Measurements from ENCODE around the gene SLC6A8.
A peak's percentile ranks its signal among the peaks of the same experiment; 100 is the strongest.
"Not testable (repeated sequence)": the region's sequence is repeated elsewhere in the genome, so short reads cannot be mapped to it uniquely, and the experiment has no call there.

SLC6A8 gene

DNA sequence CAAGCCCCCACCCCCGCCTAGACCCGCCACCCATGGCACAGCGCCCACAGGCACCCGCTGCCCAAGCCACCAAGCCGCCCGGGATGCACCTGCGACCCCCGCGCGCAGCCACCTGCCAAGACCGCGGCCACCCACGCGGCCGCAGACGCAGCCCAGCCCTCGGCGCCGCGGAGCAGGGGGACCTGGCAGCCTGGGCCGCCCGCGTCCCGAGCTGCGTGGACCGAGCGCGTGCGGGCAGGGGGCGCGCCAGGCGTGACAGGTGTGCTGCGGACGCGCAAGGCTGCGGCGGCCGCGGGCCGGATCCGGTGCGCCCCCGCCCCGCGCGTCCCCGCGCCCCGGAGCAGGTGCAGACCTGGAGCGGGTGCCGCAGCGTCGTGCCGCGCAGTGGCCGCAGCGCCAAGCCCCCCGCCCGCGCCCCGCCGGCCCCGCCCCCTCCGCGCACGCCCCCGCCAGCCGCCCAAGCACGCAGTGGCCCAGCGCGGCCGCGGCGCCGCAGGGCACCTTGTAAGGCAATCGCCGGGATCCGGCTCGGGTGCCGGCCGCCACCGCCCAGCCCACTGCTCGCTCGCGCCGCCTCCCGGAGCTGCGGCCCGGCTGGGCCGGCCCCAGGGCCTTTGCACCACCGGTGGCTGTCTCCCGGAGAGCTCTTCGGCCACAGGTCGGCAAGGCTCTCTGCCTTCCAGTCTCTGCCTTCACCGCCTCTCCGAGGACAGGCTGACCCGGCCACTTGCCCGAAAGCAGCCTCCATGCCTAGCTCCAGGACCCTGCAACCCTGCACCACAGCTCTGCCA is 14.1 kb upstream of the SLC6A8 start, which contains the start of gene PNCK:
PNCK (minus strand) TSS at position 386 of the 791 bp plus-strand sequence. CDS start 737 bp downstream, outside the sequence.
- WGBS (ENCODE audit: insufficient coverage, insufficient read length), result no CpG with 5 or more reads among the region's 98 CpGs
- Histone ChIP-seq H3K27me3 (ENCODE audit: control insufficient read depth, insufficient read depth, low read length) (no peaks in the 10 kb centered on the region), H3K27ac (ENCODE audit: low read length) (no peak within 1 kb of the TSS), H3K9me3 (ENCODE audit: control insufficient read depth, insufficient read depth, low read length) (no peaks in the 10 kb centered on the region), H3K4me1 (ENCODE audit: control insufficient read depth, insufficient read depth, low read length) (peaks cover 2% of the 10 kb centered on the region), H3K36me3 (ENCODE audit: control insufficient read depth, insufficient read depth, low read length) (no peaks in the 10 kb centered on the region), H3K4me3 (ENCODE audit: low read length) (peak within 1 kb of the TSS; percentile 31; the same call in 1 of the 2 replicates)
- no peak for DNase-seq (ENCODE audit: low read depth, low spot score)

DNA sequence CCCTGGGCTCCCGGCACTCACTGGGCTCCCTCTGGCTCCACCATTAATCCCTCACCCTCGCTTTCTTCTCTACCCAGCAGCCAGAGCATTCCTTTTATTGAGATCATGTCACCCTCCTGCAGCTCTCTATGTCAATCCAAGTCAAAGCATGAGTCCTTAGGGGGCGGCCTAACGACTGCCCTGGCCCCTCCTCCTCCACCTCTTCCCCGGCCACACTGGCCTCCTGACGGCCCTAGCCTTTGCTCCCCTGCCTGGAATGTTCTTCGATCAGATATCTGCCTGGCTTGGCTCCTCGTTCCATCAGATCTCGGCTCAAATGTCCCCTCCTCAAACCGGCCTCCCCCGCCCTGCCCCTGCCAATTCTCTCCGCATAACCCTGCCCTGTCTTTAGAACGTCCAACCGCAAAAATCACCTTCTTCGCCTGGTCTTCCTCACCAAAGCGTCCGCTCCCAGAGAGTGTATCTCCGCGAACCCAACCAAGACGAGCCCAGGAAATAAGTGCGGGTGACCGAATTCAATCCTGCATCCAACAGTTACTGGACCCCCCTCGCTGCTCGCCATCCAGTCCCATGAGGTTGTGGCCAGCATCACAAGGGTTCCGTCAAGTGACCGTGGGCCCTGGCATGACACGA is 13.4 kb upstream of the SLC6A8 start:
- H3K27me3 ChIP-seq (ENCODE audit: control insufficient read depth, insufficient read depth, low read length), result no peaks in the 10 kb centered on the region
- no peak overlapping the region for H3K4me3 ChIP-seq (ENCODE audit: low read length)
- DNase-seq (ENCODE audit: low read depth, low spot score), result no peak
- no CpG with 5 or more reads among the region's 27 CpGs for WGBS (ENCODE audit: insufficient coverage, insufficient read length)
- peaks cover 2% of the 10 kb centered on the region for H3K4me1 ChIP-seq (ENCODE audit: control insufficient read depth, insufficient read depth, low read length)
- H3K9me3 ChIP-seq (ENCODE audit: control insufficient read depth, insufficient read depth, low read length), result no peaks in the 10 kb centered on the region
- H3K27ac ChIP-seq (ENCODE audit: low read length), result no peak overlapping the region
- no peaks in the 10 kb centered on the region for H3K36me3 ChIP-seq (ENCODE audit: control insufficient read depth, insufficient read depth, low read length)

DNA sequence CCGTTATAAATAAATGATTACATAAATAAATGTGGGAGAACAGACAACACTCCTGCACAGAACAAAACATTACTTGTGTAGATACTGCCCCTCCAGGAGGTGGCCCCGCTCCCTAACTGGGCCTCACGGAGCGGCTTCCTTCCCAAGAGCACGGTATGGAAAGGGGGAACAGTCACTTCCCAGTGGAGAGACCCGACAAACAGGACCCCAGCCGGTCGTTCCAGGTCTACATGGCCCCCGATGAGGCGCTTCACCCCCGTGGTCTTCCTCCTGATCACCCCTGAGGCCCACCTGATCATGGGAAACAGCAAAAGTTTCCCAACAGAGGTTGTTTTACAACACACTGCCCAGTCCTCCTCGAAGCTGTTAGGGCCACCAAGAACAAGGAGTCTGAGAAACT is 6.6 kb upstream of the SLC6A8 start:
- DNase-seq (ENCODE audit: low read depth, low spot score), result no peak
- H3K4me1 ChIP-seq (ENCODE audit: control insufficient read depth, insufficient read depth, low read length), result peaks cover 5% of the 10 kb centered on the region
- H3K27me3 ChIP-seq (ENCODE audit: control insufficient read depth, insufficient read depth, low read length), result no peaks in the 10 kb centered on the region
- no CpG with 5 or more reads among the region's 12 CpGs for WGBS (ENCODE audit: insufficient coverage, insufficient read length)
- no peak overlapping the region for H3K4me3 ChIP-seq (ENCODE audit: low read length)
- H3K27ac ChIP-seq (ENCODE audit: low read length), result no peak overlapping the region
- no peaks in the 10 kb centered on the region for H3K36me3 ChIP-seq (ENCODE audit: control insufficient read depth, insufficient read depth, low read length)
- no peaks in the 10 kb centered on the region for H3K9me3 ChIP-seq (ENCODE audit: control insufficient read depth, insufficient read depth, low read length)

DNA sequence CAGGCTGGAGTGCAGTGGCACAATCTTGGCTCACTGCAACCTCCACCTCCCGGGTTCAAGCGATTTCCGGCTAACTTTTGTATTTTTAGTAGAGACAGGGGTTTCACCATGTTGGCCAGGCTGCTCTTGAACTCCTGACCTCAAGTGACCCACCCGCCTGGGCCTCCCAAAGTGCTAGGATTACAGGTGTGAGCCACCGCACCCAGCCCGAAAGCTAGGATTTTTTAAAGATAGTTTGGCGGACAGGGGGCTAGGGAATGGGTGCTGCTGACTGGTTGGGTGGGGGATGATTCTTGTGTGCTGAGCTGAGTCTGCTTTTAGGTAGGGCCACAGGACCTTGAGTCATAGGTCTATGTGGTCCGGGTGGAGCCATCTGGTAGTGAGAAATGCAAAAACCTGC is 4.2 kb upstream of the SLC6A8 start:
- not testable (repeated sequence) for DNase-seq (ENCODE audit: low read depth, low spot score); H3K9me3 ChIP-seq (ENCODE audit: control insufficient read depth, insufficient read depth, low read length); H3K27ac ChIP-seq (ENCODE audit: low read length); H3K4me1 ChIP-seq (ENCODE audit: control insufficient read depth, insufficient read depth, low read length); H3K27me3 ChIP-seq (ENCODE audit: control insufficient read depth, insufficient read depth, low read length); H3K36me3 ChIP-seq (ENCODE audit: control insufficient read depth, insufficient read depth, low read length); H3K4me3 ChIP-seq (ENCODE audit: low read length)
- WGBS (ENCODE audit: insufficient coverage, insufficient read length), result no CpG with 5 or more reads among the region's 8 CpGs

DNA sequence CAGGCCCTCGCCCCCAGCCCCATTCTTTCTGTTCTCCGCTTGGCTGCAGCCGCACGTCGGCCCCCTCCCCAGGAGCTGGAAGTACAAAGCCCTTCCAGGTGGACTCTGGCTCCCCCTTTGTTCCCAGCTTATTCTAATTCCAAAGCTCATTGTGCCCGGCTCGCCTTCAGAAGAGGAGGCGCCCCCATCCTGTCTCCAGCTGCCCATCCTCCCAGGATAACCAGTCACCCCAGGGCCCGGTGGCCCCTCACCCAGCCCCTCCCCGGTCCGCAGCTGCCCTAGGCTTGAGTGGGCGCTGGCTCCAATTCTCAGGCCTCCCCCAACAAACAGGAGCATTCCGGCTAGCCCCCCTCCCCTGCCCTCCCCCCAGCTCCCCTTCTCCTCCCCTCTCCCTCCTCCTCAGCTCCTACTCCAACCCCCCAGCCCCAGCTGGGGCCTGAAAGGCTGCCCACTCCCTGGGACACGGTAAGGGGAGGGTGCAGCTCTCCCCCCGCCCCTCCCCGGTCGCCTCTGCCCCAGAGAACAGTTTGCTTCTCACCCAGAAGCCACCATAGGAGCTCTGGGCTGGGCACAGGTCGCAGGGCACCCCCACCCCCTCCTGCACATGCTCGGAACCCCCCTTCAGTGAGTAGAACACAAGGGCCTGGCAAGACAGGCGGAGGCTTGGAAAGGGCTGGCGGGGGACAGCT is 3.1 kb upstream of the SLC6A8 start:
- Histone ChIP-seq H3K4me3 (ENCODE audit: low read length) (peak overlapping the region; percentile 7; the same call in 1 of the 2 replicates), H3K4me1 (ENCODE audit: control insufficient read depth, insufficient read depth, low read length) (peaks cover 6% of the 10 kb centered on the region), H3K36me3 (ENCODE audit: control insufficient read depth, insufficient read depth, low read length) (peaks cover under 1% of the 10 kb centered on the region; the same call in 1 of the 2 replicates), H3K9me3 (ENCODE audit: control insufficient read depth, insufficient read depth, low read length) (no peaks in the 10 kb centered on the region), H3K27ac (ENCODE audit: low read length) (no peak overlapping the region), H3K27me3 (ENCODE audit: control insufficient read depth, insufficient read depth, low read length) (no peaks in the 10 kb centered on the region)
- DNase-seq (ENCODE audit: low read depth, low spot score), result no peak
- no CpG with 5 or more reads among the region's 21 CpGs for WGBS (ENCODE audit: insufficient coverage, insufficient read length)

DNA sequence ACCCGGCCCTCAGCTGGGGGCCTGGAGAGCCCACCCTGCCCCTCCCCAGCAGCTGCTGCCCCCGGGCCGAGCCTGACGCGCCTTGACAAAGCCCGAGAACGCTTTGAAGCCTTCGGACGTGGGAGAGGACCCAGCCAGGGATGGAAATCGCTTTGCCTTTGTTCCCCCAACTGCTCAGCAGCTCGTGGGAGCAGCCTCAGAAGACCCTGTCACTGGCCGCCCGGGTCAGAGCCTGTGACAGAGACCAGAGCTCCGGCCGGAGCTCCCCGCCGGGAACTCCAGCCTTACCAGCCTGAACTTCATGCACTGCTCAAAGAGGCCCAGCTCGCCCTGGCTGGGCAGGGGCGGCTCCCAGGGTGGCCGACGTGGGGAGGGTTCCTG is 2.6 kb upstream of the SLC6A8 start:
- Histone ChIP-seq H3K4me3 (ENCODE audit: low read length) (peak overlapping the region; percentile 7; the same call in 1 of the 2 replicates), H3K9me3 (ENCODE audit: control insufficient read depth, insufficient read depth, low read length) (no peaks in the 10 kb centered on the region)

DNA sequence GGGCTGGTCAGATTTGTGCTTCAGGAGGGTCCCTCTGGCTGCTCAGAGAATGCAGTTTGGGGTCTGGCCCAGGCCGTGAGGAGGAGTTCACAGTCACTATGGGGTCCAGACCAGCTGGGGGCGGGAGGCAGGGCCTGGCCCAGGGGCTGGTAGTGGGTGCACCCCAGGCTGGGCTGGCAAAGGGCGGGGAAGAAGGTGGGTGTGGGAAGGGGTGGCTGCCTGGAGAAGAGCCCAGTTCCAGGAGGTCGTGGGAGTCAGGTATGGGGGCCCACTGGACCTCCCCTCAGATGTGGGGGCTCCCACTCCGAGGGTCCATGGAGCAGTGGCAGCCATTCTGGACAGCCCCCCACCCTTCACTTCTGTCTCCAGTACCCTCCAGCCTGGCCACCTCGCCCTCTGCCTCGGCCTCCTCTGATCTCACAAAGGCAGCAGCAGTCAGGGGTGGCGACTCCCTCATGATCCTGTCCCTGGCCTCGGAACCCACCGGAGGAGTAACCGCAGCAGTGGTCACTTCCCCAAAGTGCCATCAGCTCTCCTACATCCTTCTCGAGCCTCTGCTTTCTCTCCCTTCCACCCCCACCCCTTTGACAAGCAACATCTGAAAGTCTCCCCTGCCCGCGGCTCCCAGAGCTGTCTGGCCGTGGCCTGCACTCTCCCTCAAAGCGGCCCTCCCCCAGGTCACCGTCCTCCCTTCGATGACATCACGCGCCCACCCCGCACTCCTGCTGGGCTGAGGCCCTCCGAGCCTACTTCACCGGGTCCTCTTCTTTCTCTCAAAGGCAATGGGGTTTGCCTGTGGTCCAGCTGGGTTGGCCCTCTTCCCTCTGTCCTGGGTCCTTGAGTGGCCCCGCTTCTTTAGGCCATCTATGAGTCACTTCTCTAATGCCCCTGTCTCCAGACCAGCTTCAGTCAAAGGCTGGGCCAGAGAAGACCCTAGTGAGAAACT is 1.7 kb upstream of the SLC6A8 start:
- no peak for DNase-seq (ENCODE audit: low read depth, low spot score)
- Histone ChIP-seq H3K4me3 (ENCODE audit: low read length) (no peak overlapping the region), H3K27me3 (ENCODE audit: control insufficient read depth, insufficient read depth, low read length) (no peaks in the 10 kb centered on the region), H3K27ac (ENCODE audit: low read length) (no peak overlapping the region), H3K9me3 (ENCODE audit: control insufficient read depth, insufficient read depth, low read length) (no peaks in the 10 kb centered on the region), H3K4me1 (ENCODE audit: control insufficient read depth, insufficient read depth, low read length) (peaks cover 8% of the 10 kb centered on the region), H3K36me3 (ENCODE audit: control insufficient read depth, insufficient read depth, low read length) (peaks cover 7% of the 10 kb centered on the region; the same call in 1 of the 2 replicates)
- WGBS (ENCODE audit: insufficient coverage, insufficient read length), result no CpG with 5 or more reads among the region's 24 CpGs

More for the DNA sequence above, 2.6 kb upstream of the SLC6A8 start:
- Histone ChIP-seq H3K36me3 (ENCODE audit: control insufficient read depth, insufficient read depth, low read length) (peaks cover 5% of the 10 kb centered on the region; the same call in 1 of the 2 replicates), H3K4me1 (ENCODE audit: control insufficient read depth, insufficient read depth, low read length) (peaks cover 8% of the 10 kb centered on the region), H3K27ac (ENCODE audit: low read length) (no peak overlapping the region), H3K27me3 (ENCODE audit: control insufficient read depth, insufficient read depth, low read length) (no peaks in the 10 kb centered on the region)
- WGBS (ENCODE audit: insufficient coverage, insufficient read length), result no CpG with 5 or more reads among the region's 21 CpGs
- DNase-seq (ENCODE audit: low read depth, low spot score), result no peak

DNA sequence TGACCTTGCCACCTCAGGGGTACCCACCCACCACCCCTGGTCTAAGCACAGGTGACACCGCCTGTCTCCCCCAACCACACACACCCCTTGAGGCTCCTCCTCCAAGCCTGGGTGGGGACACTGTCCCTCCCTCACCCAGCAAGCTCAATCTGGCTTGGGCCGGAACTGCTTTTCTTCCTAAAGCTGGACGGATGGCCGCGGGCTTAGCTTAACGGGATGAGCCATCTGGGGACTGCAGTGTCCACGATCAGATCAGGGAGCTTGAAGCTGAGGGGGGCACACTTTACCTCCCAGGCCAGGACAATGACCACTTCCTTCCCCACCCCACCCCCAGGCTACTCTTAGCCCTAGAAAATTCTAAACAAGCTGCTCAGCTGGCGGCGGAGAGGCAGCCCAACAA is 1.0 kb upstream of the SLC6A8 start:
- no peaks in the 10 kb centered on the region for H3K27me3 ChIP-seq (ENCODE audit: control insufficient read depth, insufficient read depth, low read length)
- DNase-seq (ENCODE audit: low read depth, low spot score), result no peak
- H3K4me3 ChIP-seq (ENCODE audit: low read length), result no peak overlapping the region
- H3K4me1 ChIP-seq (ENCODE audit: control insufficient read depth, insufficient read depth, low read length), result peaks cover 8% of the 10 kb centered on the region
- no peaks in the 10 kb centered on the region for H3K9me3 ChIP-seq (ENCODE audit: control insufficient read depth, insufficient read depth, low read length)
- no peak overlapping the region for H3K27ac ChIP-seq (ENCODE audit: low read length)
- no CpG with 5 or more reads among the region's 9 CpGs for WGBS (ENCODE audit: insufficient coverage, insufficient read length)
- peaks cover 7% of the 10 kb centered on the region; the same call in 1 of the 2 replicates for H3K36me3 ChIP-seq (ENCODE audit: control insufficient read depth, insufficient read depth, low read length)

DNA sequence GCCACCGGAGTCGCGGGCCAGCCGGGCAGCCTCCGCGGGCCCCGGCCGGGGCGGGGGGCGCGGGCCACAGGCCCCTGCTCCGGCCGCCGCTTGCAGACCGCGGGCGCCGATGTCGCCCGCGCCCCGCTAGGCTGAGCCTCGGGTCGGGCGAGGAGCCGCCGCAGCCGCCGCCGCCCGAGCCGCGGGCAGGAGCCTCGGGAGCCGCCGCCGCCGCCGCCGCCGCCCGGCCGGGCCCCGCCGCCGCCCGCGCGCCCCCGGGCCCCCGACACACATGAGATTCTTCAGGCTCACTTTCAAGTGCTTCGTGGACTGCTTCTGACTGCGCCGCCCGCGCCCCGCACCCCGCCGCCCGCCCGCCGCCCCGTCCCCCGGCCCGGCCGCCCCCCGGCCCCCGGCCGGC is 345 bp downstream of the SLC6A8 start:
- no peak overlapping the region for H3K27ac ChIP-seq (ENCODE audit: low read length)
- peak overlapping the region; percentile 10; the same call in 1 of the 2 replicates for H3K4me3 ChIP-seq (ENCODE audit: low read length)
- peaks cover 7% of the 10 kb centered on the region; the same call in 1 of the 2 replicates for H3K36me3 ChIP-seq (ENCODE audit: control insufficient read depth, insufficient read depth, low read length)
- H3K4me1 ChIP-seq (ENCODE audit: control insufficient read depth, insufficient read depth, low read length), result peaks cover 8% of the 10 kb centered on the region
- no peaks in the 10 kb centered on the region for H3K27me3 ChIP-seq (ENCODE audit: control insufficient read depth, insufficient read depth, low read length)
- no peaks in the 10 kb centered on the region for H3K9me3 ChIP-seq (ENCODE audit: control insufficient read depth, insufficient read depth, low read length)
- DNase-seq (ENCODE audit: low read depth, low spot score), result no peak
- no CpG with 5 or more reads among the region's 69 CpGs for WGBS (ENCODE audit: insufficient coverage, insufficient read length)
